Neural cell (in vitro differentiated cells): ENCODE data around the gene HSD3B1. TPM values are rescaled to one million over a fixed set of nuclear protein-coding genes. Genes with fewer than 3 reads are reported as not detected.
"Not testable (repeated sequence)": the region's sequence is repeated elsewhere in the genome, so short reads cannot be mapped to it uniquely, and the experiment has no call there.

ENCODE experiments used
- H2AFZ ChIP-seq: fragments of 200-600, 300-800 bp; sonication (generic), shearing (Covaris generic); 2 replicates; pipeline ENCODE4 v1.6.0; 2014; ENCODE audit warnings: low read depth, mild to moderate bottlenecking, antibody characterized with exemption, low read length, moderate library complexity
- H3F3A ChIP-seq: fragments of 200-600 bp; shearing (Covaris generic); 2 replicates; pipeline ENCODE4 v1.6.1; 2016; ENCODE audit warnings: mild to moderate bottlenecking, moderate library complexity, mixed read lengths, antibody characterized with exemption, low read length; ENCODE audit not compliant: insufficient read depth, poor library complexity, severe bottlenecking
- H3K27ac ChIP-seq: fragments of 200-600, 300-800 bp; sonication (generic), shearing (Covaris generic); 2 replicates; pipeline ENCODE4 v1.5.1; 2014; ENCODE audit warnings: mild to moderate bottlenecking, low read length, moderate library complexity
- H3K27me3 ChIP-seq: fragments of 300-800, 200-600 bp; sonication (generic), shearing (Covaris generic); 2 replicates; pipeline ENCODE4 v1.6.0; 2014; ENCODE audit warnings: mild to moderate bottlenecking, low read depth, low read length, moderate library complexity; ENCODE audit not compliant: insufficient read depth
- H3K36me3 ChIP-seq: fragments of 300-800, 200-600 bp; sonication (generic), shearing (Covaris generic); 2 replicates; pipeline ENCODE4 v1.5.1; 2014; ENCODE audit warnings: mild to moderate bottlenecking, antibody characterized with exemption, low read length, moderate library complexity; ENCODE audit not compliant: insufficient read depth
- H3K4me2 ChIP-seq: fragments of 300-800, 200-600 bp; sonication (generic), shearing (Covaris generic); 2 replicates; pipeline ENCODE4 v1.6.0; 2014; ENCODE audit warnings: mild to moderate bottlenecking, low read length
- H3K4me3 ChIP-seq: fragments of 300-800, 200-600 bp; sonication (generic), shearing (Covaris generic); 2 replicates; pipeline ENCODE4 v1.5.1; 2014; ENCODE audit warnings: mild to moderate bottlenecking, low read length, moderate library complexity
- H3K79me2 ChIP-seq: fragments of 200-600 bp; shearing (Covaris generic); replicated peaks from 2 replicates; pipeline ENCODE4 v1.6.0; 2014; ENCODE audit warnings: mild to moderate bottlenecking, low read length, moderate library complexity; ENCODE audit not compliant: insufficient read depth
- H3K9ac ChIP-seq: fragments of 300-800, 200-600 bp; sonication (generic), shearing (Covaris generic); 2 replicates; pipeline ENCODE4 v1.6.1; 2016; ENCODE audit warnings: mild to moderate bottlenecking, low read length, mixed read lengths
- H3K9me2 ChIP-seq: fragments of 200-600 bp; shearing (Covaris generic); 2 replicates; pipeline ENCODE4 v1.6.1; 2016; ENCODE audit warnings: mild to moderate bottlenecking, low read length, mixed read lengths; ENCODE audit not compliant: insufficient read depth
- H3K9me3 ChIP-seq: fragments of 200-600, 300-800 bp; sonication (generic), shearing (Covaris generic); 2 replicates; pipeline ENCODE4 v1.6.1; 2016; ENCODE audit warnings: mild to moderate bottlenecking, mixed run types, low read length, moderate library complexity, mixed read lengths
- H4K20me1 ChIP-seq: fragments of 200-600 bp; shearing (Covaris generic); 2 replicates; pipeline ENCODE4 v1.6.1; 2016; ENCODE audit warnings: mild to moderate bottlenecking, mixed run types; ENCODE audit not compliant: insufficient read depth
- CTCF ChIP-seq: fragments of 450-650 bp; IDR thresholded peaks from 2 replicates; pipeline ENCODE4 v1.5.1; 2014; ENCODE audit warnings: antibody characterized with exemption, mild to moderate bottlenecking, moderate library complexity; ENCODE audit not compliant: poor library complexity, severe bottlenecking
- EP300 ChIP-seq: fragments of 450-650 bp; conservative IDR thresholded peaks from 2 replicates; pipeline ENCODE4 v1.6.1; 2014; ENCODE audit warnings: antibody characterized with exemption, mild to moderate bottlenecking, moderate library complexity; ENCODE audit not compliant: poor library complexity, severe bottlenecking
- EZH2 ChIP-seq: fragments of 200-600, 300-800 bp; shearing (Covaris generic), sonication (generic); IDR thresholded peaks from 2 replicates; pipeline ENCODE4 v1.6.1; 2014; ENCODE audit warnings: antibody characterized with exemption, low read length, borderline replicate concordance, mild to moderate bottlenecking; ENCODE audit not compliant: insufficient read depth, poor library complexity, severe bottlenecking
- MXI1 ChIP-seq: fragments of 450-650 bp; conservative IDR thresholded peaks from 2 replicates; pipeline ENCODE4 v1.6.1; 2014; ENCODE audit warnings: antibody characterized with exemption, mild to moderate bottlenecking; ENCODE audit not compliant: poor library complexity, severe bottlenecking
- POLR2AphosphoS5 ChIP-seq: IDR thresholded peaks from 2 replicates; pipeline ENCODE4 v1.6.1; 2012
- RAD21 ChIP-seq: fragments of 450-650 bp; conservative IDR thresholded peaks from 2 replicates; pipeline ENCODE4 v1.6.1; 2014; ENCODE audit warnings: antibody characterized with exemption, mild to moderate bottlenecking, moderate library complexity
- REST ChIP-seq: IDR thresholded peaks from 2 replicates; pipeline ENCODE4 v1.6.1; 2012; ENCODE audit warnings: borderline replicate concordance
- SMC3 ChIP-seq: fragments of 450-650 bp; conservative IDR thresholded peaks from 2 replicates; pipeline ENCODE4 v1.6.1; 2014; ENCODE audit warnings: antibody characterized with exemption, mild to moderate bottlenecking, moderate library complexity; ENCODE audit not compliant: poor library complexity
- TAF1 ChIP-seq: IDR thresholded peaks from 2 replicates; pipeline ENCODE4 v1.6.1; 2012; ENCODE audit warnings: low read depth
- polyA plus RNA-seq: library from polyadenylated mRNA; depleted of rRNA; stranded (reverse); fragments of >200 nt; gene quantifications from 2 replicates; pipeline ENCODE4 v1.2.3, GENCODE V29; 2014

Gene HSD3B1
- polyA plus RNA-seq, 1 donor from 2014 or later = not detected

GRCh38 chr1:119550381-119550780 lies 43.4 kb downstream of the HSD3B1 start:
- H3K9me3 ChIP-seq = no peaks in the 10 kb centered on the region
- H3K9me2 ChIP-seq = no peaks in the 10 kb centered on the region
- no peaks in the 10 kb centered on the region for H3K79me2 ChIP-seq
- H3K4me3 ChIP-seq = no peak overlapping the region
- no peaks in the 10 kb centered on the region for H4K20me1 ChIP-seq
- no peak overlapping the region for H2AFZ ChIP-seq
- no peaks in the 10 kb centered on the region for H3K27me3 ChIP-seq
- no peak overlapping the region for H3K9ac ChIP-seq
- H3K36me3 ChIP-seq = no peaks in the 10 kb centered on the region
- H3K27ac ChIP-seq = no peak overlapping the region
- H3F3A ChIP-seq = no peaks in the 10 kb centered on the region
- no peak overlapping the region for H3K4me2 ChIP-seq
- TF ChIP-seq EZH2 = no peak
- no peak for TF ChIP-seq MXI1
- no peak for TF ChIP-seq TAF1
- no peak for TF ChIP-seq REST
- TF ChIP-seq EP300 = no peak
- no peak for TF ChIP-seq POLR2AphosphoS5
- no peak for TF ChIP-seq SMC3
- TF ChIP-seq RAD21 = no peak
- no peak for TF ChIP-seq CTCF

GRCh38 chr1:119551218-119551617 lies 44.2 kb downstream of the HSD3B1 start:
- H3K36me3 ChIP-seq = no peaks in the 10 kb centered on the region
- TF ChIP-seq CTCF = no peak
- no peak for TF ChIP-seq SMC3
- TF ChIP-seq POLR2AphosphoS5 = no peak
- TF ChIP-seq EZH2 = no peak
- no peak for TF ChIP-seq RAD21
- no peak for TF ChIP-seq MXI1
- no peak for TF ChIP-seq REST
- H4K20me1 ChIP-seq = no peaks in the 10 kb centered on the region
- no peaks in the 10 kb centered on the region for H3K27me3 ChIP-seq
- H3K79me2 ChIP-seq = no peaks in the 10 kb centered on the region
- no peak overlapping the region for H3K4me3 ChIP-seq
- no peak overlapping the region for H2AFZ ChIP-seq
- no peak overlapping the region for H3K4me2 ChIP-seq
- H3K9me2 ChIP-seq = no peaks in the 10 kb centered on the region
- H3K9ac ChIP-seq = no peak overlapping the region
- no peak overlapping the region for H3K27ac ChIP-seq
- H3F3A ChIP-seq = no peaks in the 10 kb centered on the region
- no peaks in the 10 kb centered on the region for H3K9me3 ChIP-seq

- not testable (repeated sequence) for H3K9me2 ChIP-seq, H3K4me3 ChIP-seq, H3K27me3 ChIP-seq, H3K36me3 ChIP-seq, H3K4me2 ChIP-seq, H4K20me1 ChIP-seq, H3K79me2 ChIP-seq, H3K27ac ChIP-seq, H3K9ac ChIP-seq, H3F3A ChIP-seq, H2AFZ ChIP-seq, H3K9me3 ChIP-seq
Observed at GRCh38 chr1:119552656-119553055, 45.6 kb downstream of the HSD3B1 start.
